ENCODE results near the gene OR51L1. TPM values are rescaled to one million over a fixed set of nuclear protein-coding genes. Genes with fewer than 3 reads are reported as not detected.

OR51L1 gene
- total RNA-seq, 1 donor from 2014 or later: not detected

- Mint-ChIP-seq H3K9me3 (ENCODE audit: unreplicated experiment) (peaks cover 2% of the 10 kb centered on the region), H3K27ac (ENCODE audit: unreplicated experiment) (no peak overlapping the region), H3K36me3 (ENCODE audit: low read depth, unreplicated experiment) (no peaks in the 10 kb centered on the region), H3K4me3 (ENCODE audit: unreplicated experiment) (no peak overlapping the region), H3K27me3 (ENCODE audit: low read depth, unreplicated experiment) (no peaks in the 10 kb centered on the region), H3K4me1 (ENCODE audit: low read depth, unreplicated experiment) (no peaks in the 10 kb centered on the region)
- no peak overlapping the region for H3K9ac ChIP-seq (ENCODE audit: low read length)
- H4K20me1 ChIP-seq (ENCODE audit: insufficient read depth, low read length): no peaks in the 10 kb centered on the region
- FAIRE-seq: no peak
- no peak overlapping the region for H3K4me3 ChIP-seq (ENCODE audit: insufficient read depth, low read depth, low read length)
- H3K4me1 ChIP-seq (ENCODE audit: insufficient read depth, low read length): no peaks in the 10 kb centered on the region
- no peaks in the 10 kb centered on the region for H3K79me2 ChIP-seq (ENCODE audit: insufficient read depth, low read length)
- H3K27me3 ChIP-seq (ENCODE audit: insufficient read depth, low read length): no peaks in the 10 kb centered on the region
- H3K9me3 ChIP-seq (ENCODE audit: insufficient read depth, low read depth, low read length): no peaks in the 10 kb centered on the region
- no peaks in the 10 kb centered on the region for H3K36me3 ChIP-seq (ENCODE audit: insufficient read depth, low read length)
- TF ChIP-seq EZH2 (IDR thresholded peaks at IDR 0.05; ENCODE audit: insufficient read depth, low read length): no peak
- no peak for TF ChIP-seq CTCF (IDR thresholded peaks at IDR 0.05; ENCODE audit: insufficient read depth, low read depth, low read length)
- no peak overlapping the region for H3K4me2 ChIP-seq (ENCODE audit: low read length)
- H2AFZ ChIP-seq (ENCODE audit: low read depth, low read length): no peak overlapping the region
- H3K27ac ChIP-seq (ENCODE audit: low read depth, low read length): no peak overlapping the region
- DNase-seq (ENCODE audit: low read depth): no peak
Observed at GRCh38 chr11:4975436-4975835, 19.2 kb upstream of the OR51L1 start.

- no peaks in the 10 kb centered on the region for H3K9me3 ChIP-seq (ENCODE audit: insufficient read depth, low read depth, low read length)
- H3K36me3 ChIP-seq (ENCODE audit: insufficient read depth, low read length): no peaks in the 10 kb centered on the region
- H3K27ac ChIP-seq (ENCODE audit: low read depth, low read length): no peak overlapping the region
- no peak overlapping the region for H2AFZ ChIP-seq (ENCODE audit: low read depth, low read length)
- no peaks in the 10 kb centered on the region for H3K4me1 Mint-ChIP-seq (ENCODE audit: low read depth, unreplicated experiment)
- H3K27ac Mint-ChIP-seq (ENCODE audit: unreplicated experiment): no peak overlapping the region
- DNase-seq (ENCODE audit: low read depth) (no peak), FAIRE-seq (no peak)
- H3K27me3 Mint-ChIP-seq (ENCODE audit: low read depth, unreplicated experiment): no peaks in the 10 kb centered on the region
- no peaks in the 10 kb centered on the region for H3K27me3 ChIP-seq (ENCODE audit: insufficient read depth, low read length)
- no peaks in the 10 kb centered on the region for H3K36me3 Mint-ChIP-seq (ENCODE audit: low read depth, unreplicated experiment)
- H3K4me1 ChIP-seq (ENCODE audit: insufficient read depth, low read length): no peaks in the 10 kb centered on the region
- no peak overlapping the region for H3K9ac ChIP-seq (ENCODE audit: low read length)
- no peak overlapping the region for H3K4me3 Mint-ChIP-seq (ENCODE audit: unreplicated experiment)
- H4K20me1 ChIP-seq (ENCODE audit: insufficient read depth, low read length): no peaks in the 10 kb centered on the region
- H3K79me2 ChIP-seq (ENCODE audit: insufficient read depth, low read length): no peaks in the 10 kb centered on the region
- no peak overlapping the region for H3K4me2 ChIP-seq (ENCODE audit: low read length)
- TF ChIP-seq EZH2 (IDR thresholded peaks at IDR 0.05; ENCODE audit: insufficient read depth, low read length): no peak
- no peak for TF ChIP-seq CTCF (IDR thresholded peaks at IDR 0.05; ENCODE audit: insufficient read depth, low read depth, low read length)
- H3K9me3 Mint-ChIP-seq (ENCODE audit: unreplicated experiment): peaks cover 2% of the 10 kb centered on the region
- H3K4me3 ChIP-seq (ENCODE audit: insufficient read depth, low read depth, low read length): no peak overlapping the region
Observed at GRCh38 chr11:4979036-4979435, 15.6 kb upstream of the OR51L1 start.

GRCh38 chr11:4982678-4983077, 12.0 kb upstream of the OR51L1 start:
- no peaks in the 10 kb centered on the region for H3K27me3 Mint-ChIP-seq (ENCODE audit: low read depth, unreplicated experiment)
- no peaks in the 10 kb centered on the region for H3K36me3 Mint-ChIP-seq (ENCODE audit: low read depth, unreplicated experiment)
- Histone ChIP-seq H4K20me1 (ENCODE audit: insufficient read depth, low read length) (no peaks in the 10 kb centered on the region), H3K27ac (ENCODE audit: low read depth, low read length) (no peak overlapping the region), H3K4me3 (ENCODE audit: insufficient read depth, low read depth, low read length) (no peak overlapping the region), H3K27me3 (ENCODE audit: insufficient read depth, low read length) (no peaks in the 10 kb centered on the region), H3K4me1 (ENCODE audit: insufficient read depth, low read length) (no peaks in the 10 kb centered on the region), H3K4me2 (ENCODE audit: low read length) (no peak overlapping the region), H2AFZ (ENCODE audit: low read depth, low read length) (no peak overlapping the region), H3K9ac (ENCODE audit: low read length) (no peak overlapping the region), H3K36me3 (ENCODE audit: insufficient read depth, low read length) (no peaks in the 10 kb centered on the region), H3K79me2 (ENCODE audit: insufficient read depth, low read length) (no peaks in the 10 kb centered on the region), H3K9me3 (ENCODE audit: insufficient read depth, low read depth, low read length) (no peaks in the 10 kb centered on the region)
- FAIRE-seq (no peak), DNase-seq (ENCODE audit: low read depth) (no peak)
- H3K4me1 Mint-ChIP-seq (ENCODE audit: low read depth, unreplicated experiment): no peaks in the 10 kb centered on the region
- peaks cover 2% of the 10 kb centered on the region for H3K9me3 Mint-ChIP-seq (ENCODE audit: unreplicated experiment)
- no peak overlapping the region for H3K4me3 Mint-ChIP-seq (ENCODE audit: unreplicated experiment)
- H3K27ac Mint-ChIP-seq (ENCODE audit: unreplicated experiment): no peak overlapping the region
- no peak for TF ChIP-seq CTCF (IDR thresholded peaks at IDR 0.05; ENCODE audit: insufficient read depth, low read depth, low read length)
- TF ChIP-seq EZH2 (IDR thresholded peaks at IDR 0.05; ENCODE audit: insufficient read depth, low read length): no peak
